ENCODE results near the gene EHMT2. TPM values are rescaled to one million over a fixed set of nuclear protein-coding genes. Genes with fewer than 3 reads are reported as not detected.

Gene EHMT2
- total RNA-seq (2014; rRNA removed; shearing (Covaris generic)), result 29.6 and 34.8 TPM in 2 replicates

GRCh38 chr6:31897612-31898382 is at the start of gene EHMT2:
EHMT2 (minus strand) TSS chr6:31897698; CDS start chr6:31897677, 21 bp downstream.

DNA sequence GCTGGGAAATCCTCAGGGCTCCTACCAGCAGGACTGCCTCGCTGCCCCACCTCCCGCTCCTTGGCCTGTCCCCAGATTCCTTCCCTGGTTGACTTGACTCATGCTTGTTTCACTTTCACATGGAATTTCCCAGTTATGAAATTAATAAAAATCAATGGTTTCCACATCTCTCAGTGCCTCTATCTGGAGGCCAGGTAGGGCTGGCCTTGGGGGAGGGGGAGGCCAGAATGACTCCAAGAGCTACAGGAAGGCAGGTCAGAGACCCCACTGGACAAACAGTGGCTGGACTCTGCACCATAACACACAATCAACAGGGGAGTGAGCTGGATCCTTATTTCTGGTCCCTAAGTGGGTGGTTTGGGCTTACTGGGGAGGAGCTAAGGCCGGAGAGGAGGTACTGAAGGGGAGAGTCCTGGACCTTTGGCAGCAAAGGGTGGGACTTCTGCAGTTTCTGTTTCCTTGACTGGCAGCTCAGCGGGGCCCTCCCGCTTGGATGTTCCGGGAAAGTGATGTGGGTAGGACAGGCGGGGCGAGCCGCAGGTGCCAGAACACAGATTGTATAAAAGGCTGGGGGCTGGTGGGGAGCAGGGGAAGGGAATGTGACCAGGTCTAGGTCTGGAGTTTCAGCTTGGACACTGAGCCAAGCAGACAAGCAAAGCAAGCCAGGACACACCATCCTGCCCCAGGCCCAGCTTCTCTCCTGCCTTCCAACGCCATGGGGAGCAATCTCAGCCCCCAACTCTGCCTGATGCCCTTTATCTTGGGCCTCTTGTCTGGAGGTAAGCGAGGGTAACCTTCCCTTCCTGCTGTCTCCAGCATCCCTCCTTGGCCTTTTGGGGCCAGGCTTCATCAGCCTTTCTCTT is 48.2 kb upstream of the EHMT2 start, which contains the start of gene CFB:
Gene CFB, plus strand, starts transcription at position 589 of the 863 bp plus-strand sequence. Its CDS starts 127 bp downstream, at position 716.

GRCh38 chr6:31927242-31927862 is 29.9 kb upstream of the EHMT2 start, which contains the start of gene C2:
C2 (plus strand) TSS chr6:31927717; CDS start chr6:31927753, 36 bp downstream.

DNA sequence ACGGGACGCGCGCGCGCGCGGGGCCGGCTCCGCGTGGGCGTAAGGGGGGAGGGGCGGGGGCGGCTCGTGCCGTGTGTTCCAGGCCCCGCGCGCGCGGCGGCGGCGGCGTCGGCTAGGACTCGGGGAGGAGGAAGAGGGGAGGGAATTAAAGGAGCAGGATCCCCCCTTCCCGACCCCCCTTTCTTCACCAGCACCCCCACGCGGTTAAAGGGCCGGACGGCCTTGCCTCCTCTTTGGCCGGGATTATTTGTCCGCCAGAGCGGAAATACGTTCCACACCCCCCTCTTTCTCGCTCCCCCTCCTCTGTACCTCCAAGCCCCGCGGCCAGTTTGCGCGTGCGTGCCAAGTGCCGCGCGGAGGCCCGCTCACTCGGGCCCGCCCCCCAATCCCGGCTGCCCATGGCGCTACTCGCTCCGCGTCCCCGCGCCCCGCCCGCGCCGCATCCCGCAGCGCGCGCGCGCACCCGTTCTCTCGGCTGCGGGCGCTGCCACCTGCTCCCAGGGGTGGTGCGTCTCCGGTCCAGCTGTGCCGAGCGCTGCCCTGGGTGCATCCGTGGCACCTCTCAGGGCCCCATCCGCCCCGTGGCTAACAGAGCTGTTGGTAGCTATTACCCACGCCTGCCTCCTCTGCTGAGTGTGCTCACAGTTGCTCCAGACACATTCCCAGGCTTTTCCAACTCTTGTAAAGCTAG is 4.6 kb upstream of the EHMT2 start, which contains the start of gene ZBTB12:
Gene ZBTB12, minus strand, starts transcription at position 134 of the 691 bp plus-strand sequence. CDS start 781 bp downstream, outside the sequence.

GRCh38 chr6:31878726-31879125 is 18.8 kb downstream of the EHMT2 start, which contains the start of gene SLC44A4:
SLC44A4 (minus strand) TSS chr6:31878997; CDS start chr6:31878980, 17 bp downstream.

GRCh38 chr6:31862344-31863235 is 34.9 kb downstream of the EHMT2 start, which contains the start of gene NEU1:
NEU1 (minus strand) TSS chr6:31862821; CDS start chr6:31862776, 45 bp downstream.

Small RNA genes lying within 50 kb of the gene (small RNA-seq; reads per million reads assigned to genes)
- not detected for gene AL645922.1
- gene SNORD48, result 41.5 reads per million, percentile 94 among the genes with 10 or more reads in this experiment
- gene SNORD52, result not detected

Other genes with a start within 250 kb of the EHMT2 start
- gene BAG6, start 245.0 kb downstream of the EHMT2 start, total RNA-seq (2014; rRNA removed; shearing (Covaris generic)), result 209 and 229 TPM in 2 replicates
- gene APOM, start 241.8 kb downstream of the EHMT2 start, total RNA-seq (2014; rRNA removed; shearing (Covaris generic)), result 0.19 and 2.5 TPM in 2 replicates
- 17.9 and 18.9 TPM in 2 replicates for gene C6orf47, start 236.9 kb downstream of the EHMT2 start, total RNA-seq (2014; rRNA removed; shearing (Covaris generic))
- gene GPANK1, start 232.7 kb downstream of the EHMT2 start, total RNA-seq (2014; rRNA removed; shearing (Covaris generic)), result 31.7 and 40.6 TPM in 2 replicates
- 129 and 169 TPM in 2 replicates for gene CSNK2B, start 231.6 kb downstream of the EHMT2 start, total RNA-seq (2014; rRNA removed; shearing (Covaris generic))
- 1.7 and 3.4 TPM in 2 replicates for gene LY6G5B, start 227.7 kb downstream of the EHMT2 start, total RNA-seq (2014; rRNA removed; shearing (Covaris generic))
- 0.94 TPM in 1 of 2 replicates, not detected in the other for gene LY6G5C, start 216.6 kb downstream of the EHMT2 start, total RNA-seq (2014; rRNA removed; shearing (Covaris generic))
- gene ABHD16A, start 194.4 kb downstream of the EHMT2 start, total RNA-seq (2014; rRNA removed; shearing (Covaris generic)), result 25.7 and 26.1 TPM in 2 replicates
- not detected in 2 replicates for gene LY6G6F, start 190.8 kb downstream of the EHMT2 start, total RNA-seq (2014; rRNA removed; shearing (Covaris generic))
- not detected in 2 replicates for gene LY6G6D, start 182.3 kb downstream of the EHMT2 start, total RNA-seq (2014; rRNA removed; shearing (Covaris generic))
- not detected in 2 replicates for gene LY6G6C, start 176.0 kb downstream of the EHMT2 start, total RNA-seq (2014; rRNA removed; shearing (Covaris generic))
- gene MPIG6B, start 174.3 kb downstream of the EHMT2 start, total RNA-seq (2014; rRNA removed; shearing (Covaris generic)), result not detected in 2 replicates
- gene DDAH2, start 168.4 kb downstream of the EHMT2 start, total RNA-seq (2014; rRNA removed; shearing (Covaris generic)), result 25.3 and 28.6 TPM in 2 replicates
- gene CLIC1, start 161.2 kb downstream of the EHMT2 start, total RNA-seq (2014; rRNA removed; shearing (Covaris generic)), result 484 and 511 TPM in 2 replicates
- gene MSH5, start 157.7 kb downstream of the EHMT2 start, total RNA-seq (2014; rRNA removed; shearing (Covaris generic)), result 14.9 and 36.7 TPM in 2 replicates
- 13.0 and 13.2 TPM in 2 replicates for gene SAPCD1, start 135.0 kb downstream of the EHMT2 start, total RNA-seq (2014; rRNA removed; shearing (Covaris generic))
- 0.34 TPM in 2 replicates for gene VWA7, start 120.4 kb downstream of the EHMT2 start, total RNA-seq (2014; rRNA removed; shearing (Covaris generic))
- gene VARS1, start 101.9 kb downstream of the EHMT2 start, total RNA-seq (2014; rRNA removed; shearing (Covaris generic)), result 57.3 and 58.7 TPM in 2 replicates
- 39.2 and 40.2 TPM in 2 replicates for gene LSM2, start 90.7 kb downstream of the EHMT2 start, total RNA-seq (2014; rRNA removed; shearing (Covaris generic))
- gene HSPA1L, start 82.4 kb downstream of the EHMT2 start, total RNA-seq (2014; rRNA removed; shearing (Covaris generic)), result 0.11 and 0.50 TPM in 2 replicates
- gene HSPA1A, start 82.2 kb downstream of the EHMT2 start, total RNA-seq (2014; rRNA removed; shearing (Covaris generic)), result 37.6 and 43.8 TPM in 2 replicates
- 32.0 and 46.5 TPM in 2 replicates for gene HSPA1B, start 70.0 kb downstream of the EHMT2 start, total RNA-seq (2014; rRNA removed; shearing (Covaris generic))
- 15.9 and 16.8 TPM in 2 replicates for gene NEU1, start 34.9 kb downstream of the EHMT2 start, total RNA-seq (2014; rRNA removed; shearing (Covaris generic))
- gene SLC44A4, start 18.7 kb downstream of the EHMT2 start, total RNA-seq (2014; rRNA removed; shearing (Covaris generic)), result 0.37 TPM in 1 of 2 replicates, not detected in the other
- gene ZBTB12, start 4.4 kb upstream of the EHMT2 start, total RNA-seq (2014; rRNA removed; shearing (Covaris generic)), result 5.6 and 6.4 TPM in 2 replicates
- 0.15 TPM in 1 of 2 replicates, not detected in the other for gene C2, start 30.0 kb upstream of the EHMT2 start, total RNA-seq (2014; rRNA removed; shearing (Covaris generic))
- gene CFB, start 48.4 kb upstream of the EHMT2 start, total RNA-seq (2014; rRNA removed; shearing (Covaris generic)), result 0.60 and 1.6 TPM in 2 replicates
- 134 and 146 TPM in 2 replicates for gene NELFE, start 61.3 kb upstream of the EHMT2 start, total RNA-seq (2014; rRNA removed; shearing (Covaris generic))
- 63.1 and 63.8 TPM in 2 replicates for gene SKIC2, start 61.5 kb upstream of the EHMT2 start, total RNA-seq (2014; rRNA removed; shearing (Covaris generic))
- 19.4 and 23.9 TPM in 2 replicates for gene DXO, start 74.4 kb upstream of the EHMT2 start, total RNA-seq (2014; rRNA removed; shearing (Covaris generic))
- gene C4A, start 84.4 kb upstream of the EHMT2 start, total RNA-seq (2014; rRNA removed; shearing (Covaris generic)), result 0.94 and 2.3 TPM in 2 replicates
- 1.8 and 2.1 TPM in 2 replicates for gene C4B, start 117.1 kb upstream of the EHMT2 start, total RNA-seq (2014; rRNA removed; shearing (Covaris generic))
- not detected in 2 replicates for gene CYP21A2, start 140.7 kb upstream of the EHMT2 start, total RNA-seq (2014; rRNA removed; shearing (Covaris generic))
- 1.3 and 2.7 TPM in 2 replicates for gene TNXB, start 211.6 kb upstream of the EHMT2 start, total RNA-seq (2014; rRNA removed; shearing (Covaris generic))
- 15.8 and 22.7 TPM in 2 replicates for gene ATF6B, start 230.5 kb upstream of the EHMT2 start, total RNA-seq (2014; rRNA removed; shearing (Covaris generic))
- gene FKBPL, start 232.6 kb upstream of the EHMT2 start, total RNA-seq (2014; rRNA removed; shearing (Covaris generic)), result 5.5 and 6.6 TPM in 2 replicates